ENCODE measurements around the gene CD2. TPM values are rescaled to one million over a fixed set of nuclear protein-coding genes. Genes with fewer than 3 reads are reported as not detected.
A peak's percentile ranks its signal among the peaks of the same experiment; 100 is the strongest.

Gene CD2, protein sequence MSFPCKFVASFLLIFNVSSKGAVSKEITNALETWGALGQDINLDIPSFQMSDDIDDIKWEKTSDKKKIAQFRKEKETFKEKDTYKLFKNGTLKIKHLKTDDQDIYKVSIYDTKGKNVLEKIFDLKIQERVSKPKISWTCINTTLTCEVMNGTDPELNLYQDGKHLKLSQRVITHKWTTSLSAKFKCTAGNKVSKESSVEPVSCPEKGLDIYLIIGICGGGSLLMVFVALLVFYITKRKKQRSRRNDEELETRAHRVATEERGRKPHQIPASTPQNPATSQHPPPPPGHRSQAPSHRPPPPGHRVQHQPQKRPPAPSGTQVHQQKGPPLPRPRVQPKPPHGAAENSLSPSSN
- 100 to 1,000 TPM; 152 to 172 TPM for total RNA-seq
- total RNA-seq = 187 to 460 reads per million in 2 donors

DNA sequence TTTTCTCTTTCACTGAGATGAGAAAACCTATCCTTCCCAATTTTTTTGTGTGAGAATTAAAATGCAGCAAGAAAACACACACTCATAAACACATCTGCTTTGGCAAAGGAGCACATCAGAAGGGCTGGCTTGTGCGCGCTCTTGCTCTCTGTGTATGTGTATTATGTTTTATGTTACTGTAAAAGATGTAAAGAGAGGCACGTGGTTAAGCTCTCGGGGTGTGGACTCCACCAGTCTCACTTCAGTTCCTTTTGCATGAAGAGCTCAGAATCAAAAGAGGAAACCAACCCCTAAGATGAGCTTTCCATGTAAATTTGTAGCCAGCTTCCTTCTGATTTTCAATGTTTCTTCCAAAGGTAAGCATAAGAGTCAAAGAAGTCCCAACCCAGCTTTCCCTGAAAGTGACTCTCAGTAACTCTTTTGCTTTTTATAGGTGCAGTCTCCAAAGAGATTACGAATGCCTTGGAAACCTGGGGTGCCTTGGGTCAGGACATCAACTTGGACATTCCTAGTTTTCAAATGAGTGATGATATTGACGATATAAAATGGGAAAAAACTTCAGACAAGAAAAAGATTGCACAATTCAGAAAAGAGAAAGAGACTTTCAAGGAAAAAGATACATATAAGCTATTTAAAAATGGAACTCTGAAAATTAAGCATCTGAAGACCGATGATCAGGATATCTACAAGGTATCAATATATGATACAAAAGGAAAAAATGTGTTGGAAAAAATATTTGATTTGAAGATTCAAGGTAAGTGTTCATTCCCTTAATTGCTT lies at the start of gene CD2:
TSS of gene CD2 (plus strand) at position 233 of the 780 bp plus-strand sequence. CDS start at position 296, 63 bp downstream.
- H3K4me1 Mint-ChIP-seq = peaks cover 36% of the 10 kb centered on the region
- ATAC-seq (peak; percentile 82), DNase-seq (no peak)
- peaks cover 2% of the 10 kb centered on the region for H3K9me3 ChIP-seq (ENCODE audit: control insufficient read depth, low read length, poor library complexity, severe bottlenecking)
- H3K27ac Mint-ChIP-seq = peak within 1 kb of the TSS; percentile 98
- peak within 1 kb of the TSS; percentile 99 for H3K4me3 Mint-ChIP-seq
- H3K36me3 Mint-ChIP-seq (ENCODE audit: low read depth) = peaks cover 19% of the 10 kb centered on the region
- no peaks in the 10 kb centered on the region for H3K27me3 Mint-ChIP-seq

DNA sequence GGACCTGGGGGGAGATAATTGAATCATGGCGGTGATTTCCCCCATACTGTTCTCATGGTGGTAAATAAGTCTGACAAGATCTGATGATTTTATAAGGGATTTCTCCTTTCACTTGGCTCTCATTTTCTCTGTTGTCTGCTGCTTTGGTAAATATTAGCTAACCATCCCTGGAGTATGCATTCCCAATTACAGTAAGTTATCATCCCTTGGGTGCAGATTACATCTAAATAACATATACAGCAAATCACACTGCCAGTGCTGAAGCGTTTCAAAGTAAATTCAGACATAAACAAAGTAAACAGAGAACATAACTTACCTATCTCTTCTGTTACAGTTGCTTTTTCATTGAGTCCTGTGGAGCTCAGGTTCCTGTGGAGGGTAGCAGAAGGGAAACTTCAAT lies 48.1 kb upstream of the CD2 start:
- H3K4me3 Mint-ChIP-seq = no peak overlapping the region
- no peak overlapping the region for H3K27ac Mint-ChIP-seq
- no peak for DNase-seq
- ATAC-seq = no peak
- peaks cover 7% of the 10 kb centered on the region for H3K36me3 Mint-ChIP-seq (ENCODE audit: low read depth)
- no peaks in the 10 kb centered on the region for H3K9me3 ChIP-seq (ENCODE audit: control insufficient read depth, low read length, poor library complexity, severe bottlenecking)
- peaks cover under 1% of the 10 kb centered on the region for H3K4me1 Mint-ChIP-seq
- H3K27me3 Mint-ChIP-seq = peaks cover 18% of the 10 kb centered on the region

DNA sequence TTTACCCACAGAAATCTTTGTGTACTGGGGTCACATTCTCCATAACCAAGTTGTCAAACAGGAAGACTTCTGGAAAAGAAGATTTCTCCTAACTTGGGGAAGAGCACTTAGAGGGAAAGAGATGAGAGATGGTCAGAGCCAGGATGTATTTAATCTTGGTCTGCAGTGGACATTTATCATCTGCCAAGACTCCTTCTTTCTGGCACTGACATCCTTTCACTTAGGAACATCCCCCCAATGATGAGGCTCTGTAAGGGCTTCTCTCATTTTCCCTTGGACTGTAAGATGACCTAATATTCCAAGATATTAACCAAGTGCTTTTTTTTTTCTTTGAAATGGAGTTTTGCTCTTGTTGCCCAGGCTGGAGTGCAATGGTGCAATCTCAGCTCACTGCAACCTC lies 47.4 kb upstream of the CD2 start:
- Mint-ChIP-seq H3K27ac (no peak overlapping the region), H3K36me3 (ENCODE audit: low read depth) (peaks cover 7% of the 10 kb centered on the region), H3K4me3 (no peak overlapping the region), H3K4me1 (peaks cover 3% of the 10 kb centered on the region), H3K27me3 (peaks cover 18% of the 10 kb centered on the region)
- H3K9me3 ChIP-seq (ENCODE audit: control insufficient read depth, low read length, poor library complexity, severe bottlenecking) = no peaks in the 10 kb centered on the region
- ATAC-seq = no peak
- DNase-seq = no peak

DNA sequence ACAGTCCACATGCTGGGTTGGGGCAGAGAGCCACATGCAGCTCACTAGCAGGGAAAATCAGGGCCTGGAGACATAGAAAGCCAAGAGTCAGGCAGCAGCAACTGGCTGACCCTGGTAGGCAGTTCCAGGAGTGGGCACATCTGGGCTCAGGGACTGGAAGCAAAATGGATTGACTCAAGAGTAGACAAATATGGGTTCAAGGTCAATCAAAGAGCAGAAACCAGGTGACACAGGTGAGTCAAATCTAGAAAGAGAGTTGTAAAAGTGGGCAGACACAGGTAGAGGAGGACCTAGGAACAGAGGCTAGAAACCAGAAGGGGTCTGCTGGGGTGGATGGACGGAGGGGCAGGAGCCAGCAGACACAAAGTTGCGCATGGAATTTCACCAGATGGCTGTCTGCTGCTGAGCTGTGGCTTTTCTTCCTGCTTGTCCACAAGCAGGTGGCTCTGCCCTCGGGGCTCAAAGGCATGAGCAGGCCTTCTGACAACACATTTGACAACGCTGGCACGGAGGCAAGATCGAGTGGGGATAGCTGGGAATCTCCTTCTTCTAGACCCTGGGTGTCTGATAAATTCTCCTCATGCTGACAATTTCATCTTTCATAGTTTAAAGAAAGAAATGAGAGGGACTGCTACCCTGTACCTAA lies 45.9 kb upstream of the CD2 start:
- Mint-ChIP-seq H3K27me3 (peaks cover 23% of the 10 kb centered on the region), H3K4me3 (no peak overlapping the region), H3K4me1 (peaks cover 8% of the 10 kb centered on the region), H3K36me3 (ENCODE audit: low read depth) (peaks cover 9% of the 10 kb centered on the region), H3K27ac (peak overlapping the region; percentile 21)
- no peak for ATAC-seq
- no peak for DNase-seq
- H3K9me3 ChIP-seq (ENCODE audit: control insufficient read depth, low read length, poor library complexity, severe bottlenecking) = no peaks in the 10 kb centered on the region

DNA sequence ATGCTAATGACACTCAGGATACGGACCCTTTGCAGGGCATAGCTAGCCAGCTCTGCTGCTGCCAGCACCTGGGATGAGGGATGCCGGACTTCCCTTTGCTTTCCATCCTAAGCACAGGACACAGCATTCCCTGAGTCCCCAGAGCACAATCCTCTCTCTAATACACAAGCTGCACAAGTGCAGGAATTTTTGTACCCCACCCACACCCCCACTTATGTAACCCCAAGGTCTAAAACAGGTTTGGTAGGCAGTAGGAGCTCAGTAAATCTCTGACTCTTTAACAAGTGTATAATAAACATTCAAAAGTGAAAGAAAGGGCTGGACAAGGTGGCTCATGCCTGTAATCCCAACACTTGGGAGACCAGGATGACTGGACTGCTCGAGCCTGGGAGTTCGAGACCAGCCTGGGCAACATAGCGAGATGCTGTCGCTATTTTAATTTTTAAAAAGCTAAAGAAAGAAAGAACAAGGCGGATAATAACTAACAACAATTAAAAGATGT lies 44.5 kb upstream of the CD2 start:
- Mint-ChIP-seq H3K4me3 (no peak overlapping the region), H3K27ac (no peak overlapping the region), H3K27me3 (peaks cover 23% of the 10 kb centered on the region), H3K4me1 (peaks cover 8% of the 10 kb centered on the region), H3K36me3 (ENCODE audit: low read depth) (peaks cover 9% of the 10 kb centered on the region)
- DNase-seq (no peak), ATAC-seq (no peak)
- no peaks in the 10 kb centered on the region for H3K9me3 ChIP-seq (ENCODE audit: control insufficient read depth, low read length, poor library complexity, severe bottlenecking)

DNA sequence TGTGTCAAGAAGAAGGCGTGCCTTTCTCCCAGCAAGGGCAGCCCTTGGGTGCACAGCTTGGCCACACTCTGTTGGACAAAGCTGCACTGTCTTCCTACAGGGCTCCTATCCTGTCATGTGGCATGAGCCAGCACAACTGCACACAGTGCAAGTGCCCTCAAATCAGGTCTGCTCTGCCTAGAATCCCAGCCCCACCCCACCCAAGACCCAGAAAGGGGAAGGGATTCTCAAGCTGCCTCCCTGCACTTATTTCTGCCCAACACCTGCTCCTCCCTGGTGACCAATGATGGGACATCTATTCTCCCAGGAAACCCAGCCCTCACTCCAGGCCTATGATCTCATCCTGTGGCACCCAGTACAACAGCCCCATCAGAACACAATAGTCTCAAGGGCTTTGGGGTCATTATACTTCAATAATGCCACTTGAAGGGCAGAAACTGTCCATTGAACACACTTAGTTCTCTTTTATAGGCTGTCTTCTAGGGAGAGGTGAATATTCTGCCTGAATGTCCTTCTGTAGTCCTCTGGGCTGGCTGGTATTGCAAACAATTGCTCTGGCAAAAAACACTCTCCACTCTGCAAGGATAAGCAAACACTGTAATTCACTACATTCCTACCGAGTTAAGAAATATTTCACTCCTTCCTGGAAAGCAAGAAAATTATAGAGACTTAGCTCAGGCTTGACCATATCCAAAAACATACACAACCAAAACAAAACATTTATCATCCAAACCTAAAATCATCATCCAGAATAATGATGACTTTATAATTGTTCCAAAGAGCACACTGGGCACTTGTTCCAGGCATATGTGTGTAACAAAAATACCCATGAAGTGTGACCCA lies 43.6 kb upstream of the CD2 start:
- no peaks in the 10 kb centered on the region for H3K9me3 ChIP-seq (ENCODE audit: control insufficient read depth, low read length, poor library complexity, severe bottlenecking)
- Mint-ChIP-seq H3K4me3 (no peak overlapping the region), H3K27me3 (peaks cover 28% of the 10 kb centered on the region), H3K4me1 (peaks cover 8% of the 10 kb centered on the region), H3K36me3 (ENCODE audit: low read depth) (peaks cover 9% of the 10 kb centered on the region), H3K27ac (no peak overlapping the region)
- no peak for DNase-seq
- ATAC-seq = no peak

DNA sequence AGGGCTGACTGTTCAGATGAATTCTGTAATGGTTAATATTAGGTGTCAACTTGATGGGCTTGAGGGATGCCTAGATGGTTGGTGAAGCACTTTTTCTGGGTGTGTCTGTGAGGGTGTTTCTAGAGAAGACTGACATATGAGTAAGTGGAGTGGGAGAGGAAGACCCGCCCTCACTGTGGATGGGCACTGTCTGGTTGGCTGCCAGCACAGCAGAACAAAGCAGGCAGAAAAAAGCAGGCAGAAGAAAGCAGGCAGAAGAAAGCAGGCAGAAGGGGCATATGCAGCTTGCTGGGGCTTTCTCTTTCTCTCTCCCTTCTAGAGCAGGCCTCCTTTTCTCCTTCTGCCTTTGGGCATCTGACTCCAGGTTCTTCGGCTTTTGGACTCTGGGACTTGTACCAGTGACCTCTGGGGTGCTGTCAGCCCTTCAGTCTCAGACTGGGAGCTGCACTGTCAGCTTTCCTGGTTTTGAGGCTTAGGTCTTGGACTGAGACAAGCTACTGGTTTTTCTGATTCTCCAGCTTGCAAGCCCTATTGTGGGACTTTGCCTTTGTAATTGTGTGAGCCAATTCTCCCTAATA lies 42.9 kb upstream of the CD2 start:
- H3K27me3 Mint-ChIP-seq = peaks cover 33% of the 10 kb centered on the region
- H3K4me1 Mint-ChIP-seq = peaks cover 8% of the 10 kb centered on the region
- DNase-seq (no peak), ATAC-seq (no peak)
- no peak overlapping the region for H3K4me3 Mint-ChIP-seq
- no peak overlapping the region for H3K27ac Mint-ChIP-seq
- H3K9me3 ChIP-seq (ENCODE audit: control insufficient read depth, low read length, poor library complexity, severe bottlenecking) = no peaks in the 10 kb centered on the region
- peaks cover 9% of the 10 kb centered on the region for H3K36me3 Mint-ChIP-seq (ENCODE audit: low read depth)

DNA sequence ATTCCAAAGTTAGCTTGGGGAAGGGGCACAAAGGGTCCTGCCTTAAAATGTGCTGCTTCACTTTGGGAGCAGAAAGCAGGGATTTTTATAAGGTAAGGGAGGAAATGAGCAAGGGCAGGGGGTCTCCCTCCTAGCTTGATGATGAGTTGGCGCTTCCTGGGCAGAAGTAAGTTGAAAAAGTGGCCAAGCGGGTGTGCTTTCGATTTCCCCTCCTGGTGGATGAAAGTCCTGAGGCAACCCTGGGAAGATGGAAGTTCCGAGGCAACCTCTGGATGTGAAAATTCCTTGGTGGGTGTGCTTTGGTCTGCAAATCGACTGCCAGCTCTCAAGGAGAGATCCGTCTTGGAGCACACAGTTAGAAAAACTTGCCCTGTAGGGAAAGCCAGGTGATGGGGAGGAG lies 41.7 kb upstream of the CD2 start:
- Mint-ChIP-seq H3K27me3 (peaks cover 35% of the 10 kb centered on the region), H3K27ac (no peak overlapping the region), H3K36me3 (ENCODE audit: low read depth) (peaks cover 7% of the 10 kb centered on the region), H3K4me1 (peaks cover 8% of the 10 kb centered on the region), H3K4me3 (no peak overlapping the region)
- no peaks in the 10 kb centered on the region for H3K9me3 ChIP-seq (ENCODE audit: control insufficient read depth, low read length, poor library complexity, severe bottlenecking)
- ATAC-seq (no peak), DNase-seq (no peak)

DNA sequence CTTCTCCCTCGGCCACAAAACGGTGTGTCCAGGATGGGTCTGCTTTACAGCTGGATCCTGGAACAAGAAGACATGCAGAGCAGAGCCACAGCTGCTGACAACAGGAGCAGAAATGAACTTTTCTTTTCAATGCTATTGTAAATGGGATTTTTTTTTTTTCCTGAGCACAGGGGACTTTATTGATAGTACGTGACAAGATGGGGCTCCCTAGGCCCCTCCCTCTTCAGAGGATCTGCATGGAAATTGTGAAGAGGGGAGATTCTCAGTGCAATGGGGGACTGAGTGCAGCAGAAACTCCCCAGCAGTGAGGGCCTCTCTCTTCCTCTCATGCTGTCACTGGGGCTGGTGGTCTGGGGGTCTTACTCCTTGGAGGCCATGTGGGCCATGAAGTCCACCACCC lies 40.8 kb upstream of the CD2 start:
- no peak overlapping the region for H3K4me3 Mint-ChIP-seq
- DNase-seq (no peak), ATAC-seq (no peak)
- no peaks in the 10 kb centered on the region for H3K9me3 ChIP-seq (ENCODE audit: control insufficient read depth, low read length, poor library complexity, severe bottlenecking)
- H3K27me3 Mint-ChIP-seq = peaks cover 26% of the 10 kb centered on the region
- H3K4me1 Mint-ChIP-seq = peaks cover 8% of the 10 kb centered on the region
- peaks cover 2% of the 10 kb centered on the region for H3K36me3 Mint-ChIP-seq (ENCODE audit: low read depth)
- H3K27ac Mint-ChIP-seq = no peak overlapping the region

DNA sequence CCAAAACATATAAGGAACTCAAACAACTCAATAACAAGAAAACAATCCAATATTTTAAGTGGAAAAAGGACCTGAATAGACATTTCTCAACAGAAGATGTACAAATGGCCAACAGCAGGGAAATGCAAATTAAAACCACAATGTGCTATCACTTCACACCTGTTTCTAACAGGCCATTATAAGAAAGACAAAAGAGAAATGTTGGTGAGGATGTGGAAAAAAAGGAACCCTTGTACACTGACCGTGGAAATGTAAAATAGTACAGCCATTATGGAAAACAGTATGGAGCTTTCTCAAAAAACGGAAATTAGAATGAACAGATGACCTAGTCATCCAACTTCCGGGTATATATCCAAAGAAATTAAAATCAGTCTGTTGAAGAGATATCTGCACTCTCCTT lies 37.8 kb upstream of the CD2 start:
- ATAC-seq = no peak
- no peak for DNase-seq
- H3K27ac Mint-ChIP-seq = no peak overlapping the region
- no peak overlapping the region for H3K4me3 Mint-ChIP-seq
- H3K9me3 ChIP-seq (ENCODE audit: control insufficient read depth, low read length, poor library complexity, severe bottlenecking) = no peaks in the 10 kb centered on the region
- H3K36me3 Mint-ChIP-seq (ENCODE audit: low read depth) = peaks cover 2% of the 10 kb centered on the region
- peaks cover 20% of the 10 kb centered on the region for H3K27me3 Mint-ChIP-seq
- H3K4me1 Mint-ChIP-seq = peaks cover 10% of the 10 kb centered on the region

DNA sequence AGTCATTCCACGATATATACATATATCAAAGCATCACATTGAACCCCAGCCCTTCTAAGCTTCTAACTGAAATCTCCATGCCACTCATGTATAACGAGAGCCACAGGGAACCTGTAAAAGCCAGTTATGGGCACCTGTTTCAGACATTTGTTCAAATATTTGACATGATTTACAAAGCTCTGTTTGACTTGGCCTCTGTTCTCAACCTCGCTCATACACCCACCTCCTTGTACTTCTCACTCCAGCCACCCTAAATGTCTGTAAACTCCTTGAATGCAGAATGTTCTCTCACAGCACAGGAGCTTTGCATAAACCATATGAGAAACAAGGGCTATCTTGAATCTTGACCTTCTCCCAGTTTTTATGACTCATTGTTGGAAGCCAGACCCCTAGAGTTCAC lies 36.9 kb upstream of the CD2 start:
- ATAC-seq = no peak

DNA sequence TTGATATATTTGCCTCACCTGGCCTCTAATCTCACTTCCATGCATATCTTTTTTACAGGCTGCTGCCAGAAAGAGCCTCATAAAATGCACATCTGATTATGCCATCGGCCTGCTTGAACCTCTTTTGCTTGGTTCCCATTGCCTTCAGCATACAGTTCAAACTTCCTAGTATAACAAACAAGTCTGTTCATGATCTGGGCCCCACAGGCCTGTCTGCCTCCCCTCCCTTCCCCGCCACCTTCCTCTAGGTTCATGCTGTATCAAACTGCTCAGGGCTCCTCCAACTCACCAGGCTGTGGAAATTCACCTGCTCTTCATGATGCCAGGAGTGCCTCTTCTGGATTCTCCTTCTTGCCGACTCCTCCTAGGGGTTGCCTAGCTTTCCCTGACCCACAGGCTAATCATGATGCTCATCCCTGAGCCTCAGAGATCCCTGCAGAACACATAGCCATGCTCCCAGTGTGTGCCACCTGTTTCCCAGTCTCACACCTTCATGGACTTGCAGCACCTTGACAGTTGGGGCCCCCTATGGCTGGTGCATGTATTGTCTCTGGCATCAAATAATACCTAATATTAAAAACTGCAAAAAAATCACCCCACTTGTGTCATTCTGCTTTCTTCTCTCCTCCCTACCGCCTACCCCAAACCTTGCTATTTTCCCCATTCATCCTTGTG lies 33.7 kb upstream of the CD2 start:
- Mint-ChIP-seq H3K36me3 (ENCODE audit: low read depth) (no peaks in the 10 kb centered on the region), H3K4me3 (no peak overlapping the region), H3K27ac (no peak overlapping the region), H3K27me3 (peaks cover 10% of the 10 kb centered on the region), H3K4me1 (peaks cover 8% of the 10 kb centered on the region)
- DNase-seq = no peak
- ATAC-seq = no peak
- H3K9me3 ChIP-seq (ENCODE audit: control insufficient read depth, low read length, poor library complexity, severe bottlenecking) = no peaks in the 10 kb centered on the region

More for the DNA sequence above, 36.9 kb upstream of the CD2 start:
- Mint-ChIP-seq H3K36me3 (ENCODE audit: low read depth) (peaks cover under 1% of the 10 kb centered on the region), H3K4me3 (no peak overlapping the region), H3K4me1 (peaks cover 8% of the 10 kb centered on the region), H3K27ac (no peak overlapping the region), H3K27me3 (peaks cover 17% of the 10 kb centered on the region)
- no peaks in the 10 kb centered on the region for H3K9me3 ChIP-seq (ENCODE audit: control insufficient read depth, low read length, poor library complexity, severe bottlenecking)
- no peak for DNase-seq

All from T-helper 17 cell (primary cell).